Lung (tissue), 12 donors: ENCODE data around the gene PRPS2. TPM values are rescaled to one million over a fixed set of nuclear protein-coding genes. Genes with fewer than 3 reads are reported as not detected.
A peak's percentile ranks its signal among the peaks of the same experiment; 100 is the strongest.

Experiments used
- ATAC-seq: fragments of 200-7000 bp; cut with Tn5 transposase; one replicate; pipeline ENCODE4 v1.9.1; 2020; ENCODE audit warnings: moderate number of reproducible peaks; ENCODE audit not compliant: insufficient read depth, low FRiP score
- DNase-seq, 3 donors: peaks; one replicate each; pipeline ENCODE4 v3.0.0-alpha.2; 2013 to 2017
- H3K27ac ChIP-seq, 2 donors: one replicate each; pipeline ENCODE4 v1.5.1; 2013; ENCODE audit warnings: mild to moderate bottlenecking in 2 of 2, moderate library complexity in 2 of 2, control low read depth in 1 of 2, inconsistent platforms in 1 of 2, low read depth in 1 of 2, low read length in 1 of 2
- H3K27me3 ChIP-seq, 3 donors: one replicate each; pipeline ENCODE4 v1.5.1; 2013; ENCODE audit warnings: low read length in 2 of 3; ENCODE audit not compliant: control insufficient read depth in 3 of 3, insufficient read depth in 3 of 3
- H3K36me3 ChIP-seq, 4 donors: one replicate each; pipeline ENCODE4 v1.5.1; 2013; ENCODE audit warnings: low read length in 4 of 4, mild to moderate bottlenecking in 1 of 4, moderate library complexity in 1 of 4; ENCODE audit not compliant: control insufficient read depth in 4 of 4, insufficient read depth in 4 of 4
- H3K4me1 ChIP-seq, 5 donors: one replicate each; pipeline ENCODE4 v1.5.1; 2013; ENCODE audit warnings: low read length in 5 of 5, mild to moderate bottlenecking in 2 of 5, moderate library complexity in 1 of 5; ENCODE audit not compliant: control insufficient read depth in 5 of 5, insufficient read depth in 5 of 5
- H3K4me3 ChIP-seq: one replicate; pipeline ENCODE4 v1.5.1; 2013; ENCODE audit warnings: mild to moderate bottlenecking, control low read depth, moderate library complexity
- H3K9ac ChIP-seq, 2 donors: one replicate each; pipeline ENCODE4 v1.5.1; 2013; ENCODE audit warnings: low read length in 2 of 2, control low read depth in 1 of 2; ENCODE audit not compliant: insufficient read depth in 1 of 2
- H3K9me3 ChIP-seq, 4 donors: one replicate each; pipeline ENCODE4 v1.5.1; 2013; ENCODE audit warnings: low read length in 3 of 4, mild to moderate bottlenecking in 1 of 4, moderate library complexity in 1 of 4; ENCODE audit not compliant: control insufficient read depth in 4 of 4, insufficient read depth in 3 of 4
- CTCF ChIP-seq: IDR thresholded peaks from 2 replicates; pipeline ENCODE4 v1.5.1; 2012; ENCODE audit warnings: mild to moderate bottlenecking; ENCODE audit errors: control extremely low read depth, extremely low read depth
- WGBS, 2 donors: extraction: QIAGEN DNeasy Blood & Tissue Kit; methylation state at CpG; one replicate each; pipeline ENCODE4 v1.1.7; 2013; 5-methylcytosine and 5-hydroxymethylcytosine counted together
- polyA plus RNA-seq, 2 donors: library from polyadenylated mRNA; stranded (reverse); fragments of 200-250 nt; gene quantifications; one replicate each; pipeline ENCODE4 v1.2.1, GENCODE V29; 2013
- total RNA-seq, 2 donors: library from RNA; depleted of rRNA in 1 of 2; stranded (reverse); fragments of >200 nt in 1 of 2; gene quantifications; one replicate each; pipeline ENCODE4 v1.2.1, GENCODE V29; 2014 to 2021
- donor health status: control.
- donor health status: control.
- donor health status: Bipolar disorder and iron deficiency.
- donor health status: healthy.
- donor health status: DM: yes; HTN: yes; CAD: no.

PRPS2 gene
- total and polyA plus RNA-seq, 4 donors = 12.6 to 29.6 (median 23.6) TPM

GRCh38 chrX:12871257-12871656 lies 80.0 kb downstream of the PRPS2 start:
- WGBS, 2 donors = 61 to 97% methylated on average over 6 of the region's 6 CpGs
- H3K4me1 ChIP-seq = peaks cover 0 to 22% (median 0%) of the 10 kb centered on the region in 5 donors
- ATAC-seq (no peak), DNase-seq (peak; percentile 52 to 87 (median 86))
- H3K4me3 ChIP-seq = no peak overlapping the region
- no peak overlapping the region for H3K9ac ChIP-seq
- TF ChIP-seq CTCF = no peak
- H3K9me3 ChIP-seq = no peaks in the 10 kb centered on the region
- H3K27ac ChIP-seq = no peak overlapping the region
- H3K36me3 ChIP-seq = no peaks in the 10 kb centered on the region
- peaks cover 0 to 2% (median 0%) of the 10 kb centered on the region in 3 donors for H3K27me3 ChIP-seq

GRCh38 chrX:12872741-12873140 lies 81.5 kb downstream of the PRPS2 start:
- Histone ChIP-seq H3K27me3 (peaks cover 0 to 6% (median 0%) of the 10 kb centered on the region in 3 donors), H3K9ac (no peak overlapping the region), H3K36me3 (no peaks in the 10 kb centered on the region), H3K27ac (no peak overlapping the region), H3K4me1 (peaks cover 0 to 20% (median 0%) of the 10 kb centered on the region in 5 donors), H3K9me3 (no peaks in the 10 kb centered on the region), H3K4me3 (no peak overlapping the region)
- ATAC-seq (no peak), DNase-seq (no peak)
- no peak for TF ChIP-seq CTCF
- WGBS, 2 donors = 86 to 89% methylated on average over 4 of the region's 4 CpGs

Other genes starting within 250 kb of the PRPS2 start
- 1 to 10 TPM in 1 of 2 donors, under 1 TPM in 1; 0.74 to 3.5 TPM for gene TLR7, start 75.7 kb downstream of the PRPS2 start, total RNA-seq
- gene TLR7, start 75.7 kb downstream of the PRPS2 start, polyA plus RNA-seq = under 1 TPM; 0.26 to 0.87 TPM
- 1 to 10 TPM; 5.2 to 6.6 TPM for gene TLR8, start 115.2 kb downstream of the PRPS2 start, total RNA-seq
- 10 to 100 TPM in 1 of 2 donors, under 1 TPM in 1; 0.91 to 27.1 TPM for gene TLR8, start 115.2 kb downstream of the PRPS2 start, polyA plus RNA-seq
- 1,000 to 10,000 TPM; 4,686 to 8,614 TPM for gene TMSB4X, start 183.7 kb downstream of the PRPS2 start, total RNA-seq
- 1,000 to 10,000 TPM; 7,790 to 9,527 TPM for gene TMSB4X, start 183.7 kb downstream of the PRPS2 start, polyA plus RNA-seq